Osteoblast (primary cell): Measurements from ENCODE around the gene CMIP. TPM values are rescaled to one million over a fixed set of nuclear protein-coding genes. Genes with fewer than 3 reads are reported as not detected.

ENCODE experiments used
- DNase-seq: peaks from one replicate; pipeline ENCODE4 v3.0.0; 2011; ENCODE audit warnings: low spot score, mixed read lengths; ENCODE audit not compliant: insufficient read length; ENCODE audit errors: missing footprints
- H2AFZ ChIP-seq: 2 replicates; pipeline ENCODE4 v1.6.0; 2011; ENCODE audit warnings: mild to moderate bottlenecking, low read length
- H3K27ac ChIP-seq: 2 replicates; pipeline ENCODE4 v1.5.1; 2011; ENCODE audit warnings: mild to moderate bottlenecking, low read depth, low read length, moderate library complexity
- H3K27me3 ChIP-seq: 2 replicates; pipeline ENCODE4 v1.6.0; 2012; ENCODE audit warnings: mild to moderate bottlenecking, control low read depth, inconsistent platforms, low read length, moderate library complexity; ENCODE audit not compliant: insufficient read depth
- H3K36me3 ChIP-seq: 2 replicates; pipeline ENCODE4 v1.5.1; 2011; ENCODE audit warnings: mild to moderate bottlenecking, low read length, control low read depth, moderate library complexity; ENCODE audit not compliant: insufficient read depth
- H3K4me1 ChIP-seq: 2 replicates; pipeline ENCODE4 v1.5.1; 2011; ENCODE audit warnings: mild to moderate bottlenecking, low read length, control low read depth, moderate library complexity; ENCODE audit not compliant: insufficient read depth
- H3K4me2 ChIP-seq: 2 replicates; pipeline ENCODE4 v1.6.0; 2011; ENCODE audit warnings: mild to moderate bottlenecking, low read length; ENCODE audit not compliant: insufficient read depth
- H3K4me3 ChIP-seq: fragments of 200-600 bp; sonication (generic); 3 replicates; pipeline ENCODE4 v1.5.1; 2012; ENCODE audit warnings: mild to moderate bottlenecking, low read length, inconsistent platforms; ENCODE audit not compliant: insufficient read depth
- H3K79me2 ChIP-seq: 2 replicates; pipeline ENCODE4 v1.6.0; 2012; ENCODE audit warnings: mild to moderate bottlenecking, low read length, control low read depth, inconsistent platforms; ENCODE audit not compliant: insufficient read depth
- H3K9me3 ChIP-seq: 2 replicates; pipeline ENCODE4 v1.5.1; 2011; ENCODE audit warnings: low read depth, low read length, control low read depth
- H4K20me1 ChIP-seq: 2 replicates; pipeline ENCODE4 v1.6.0; 2012; ENCODE audit warnings: mild to moderate bottlenecking, low read length, control low read depth; ENCODE audit not compliant: insufficient read depth
- CTCF ChIP-seq: IDR thresholded peaks from 2 replicates; pipeline ENCODE4 v1.5.1; 2011; ENCODE audit warnings: mild to moderate bottlenecking, low read depth, low read length, moderate library complexity; ENCODE audit errors: extremely low read depth
- total RNA-seq: library from RNA; depleted of rRNA; stranded (reverse); fragments of >200 nt; gene quantifications from 2 replicates; pipeline ENCODE4 v1.2.3, GENCODE V29; 2012

Gene CMIP
- total RNA-seq, 1 donor: 8.3 TPM

GRCh38 chr16:81552743-81553079 lies 108.1 kb downstream of the CMIP start:
- no peak for TF ChIP-seq CTCF
- Histone ChIP-seq H3K36me3 (no peaks in the 10 kb centered on the region), H3K4me2 (peak overlapping the region; percentile 31), H3K27me3 (no peaks in the 10 kb centered on the region), H3K9me3 (no peaks in the 10 kb centered on the region), H3K27ac (peak overlapping the region; percentile 91), H2AFZ (no peak overlapping the region), H3K79me2 (peaks cover 58% of the 10 kb centered on the region), H3K4me1 (peaks cover 27% of the 10 kb centered on the region), H3K4me3 (no peak overlapping the region), H4K20me1 (peaks cover 5% of the 10 kb centered on the region)
- DNase-seq: no peak

- Histone ChIP-seq H3K4me3 (no peak overlapping the region), H3K79me2 (peaks cover 58% of the 10 kb centered on the region), H3K9me3 (no peaks in the 10 kb centered on the region), H2AFZ (no peak overlapping the region), H3K4me1 (peaks cover 27% of the 10 kb centered on the region), H3K27me3 (no peaks in the 10 kb centered on the region), H3K36me3 (no peaks in the 10 kb centered on the region), H4K20me1 (peaks cover 5% of the 10 kb centered on the region), H3K27ac (peak overlapping the region; percentile 91), H3K4me2 (peak overlapping the region; percentile 31)
- TF ChIP-seq CTCF: no peak
- peak; percentile 73 for DNase-seq
Measured at GRCh38 chr16:81553080-81553813, 108.6 kb downstream of the CMIP start.

GRCh38 chr16:81553814-81554675 lies 109.4 kb downstream of the CMIP start:
- Histone ChIP-seq H3K4me1 (peaks cover 27% of the 10 kb centered on the region), H3K4me3 (no peak overlapping the region), H3K27me3 (no peaks in the 10 kb centered on the region), H3K9me3 (no peaks in the 10 kb centered on the region), H3K27ac (no peak overlapping the region), H3K4me2 (no peak overlapping the region), H4K20me1 (peaks cover 8% of the 10 kb centered on the region), H3K79me2 (peaks cover 58% of the 10 kb centered on the region), H2AFZ (no peak overlapping the region), H3K36me3 (no peaks in the 10 kb centered on the region)
- TF ChIP-seq CTCF: no peak
- DNase-seq: peak; percentile 71

- Histone ChIP-seq H3K4me1 (peaks cover 27% of the 10 kb centered on the region), H3K27ac (no peak overlapping the region), H3K4me2 (no peak overlapping the region), H2AFZ (no peak overlapping the region), H3K4me3 (no peak overlapping the region), H3K27me3 (no peaks in the 10 kb centered on the region), H3K9me3 (no peaks in the 10 kb centered on the region), H3K36me3 (no peaks in the 10 kb centered on the region), H4K20me1 (peaks cover 11% of the 10 kb centered on the region), H3K79me2 (peaks cover 55% of the 10 kb centered on the region)
- no peak for DNase-seq
- TF ChIP-seq CTCF: no peak
Measured at GRCh38 chr16:81554979-81555378, 110.4 kb downstream of the CMIP start.
